ENCODE data around the gene MSANTD3.

DNA sequence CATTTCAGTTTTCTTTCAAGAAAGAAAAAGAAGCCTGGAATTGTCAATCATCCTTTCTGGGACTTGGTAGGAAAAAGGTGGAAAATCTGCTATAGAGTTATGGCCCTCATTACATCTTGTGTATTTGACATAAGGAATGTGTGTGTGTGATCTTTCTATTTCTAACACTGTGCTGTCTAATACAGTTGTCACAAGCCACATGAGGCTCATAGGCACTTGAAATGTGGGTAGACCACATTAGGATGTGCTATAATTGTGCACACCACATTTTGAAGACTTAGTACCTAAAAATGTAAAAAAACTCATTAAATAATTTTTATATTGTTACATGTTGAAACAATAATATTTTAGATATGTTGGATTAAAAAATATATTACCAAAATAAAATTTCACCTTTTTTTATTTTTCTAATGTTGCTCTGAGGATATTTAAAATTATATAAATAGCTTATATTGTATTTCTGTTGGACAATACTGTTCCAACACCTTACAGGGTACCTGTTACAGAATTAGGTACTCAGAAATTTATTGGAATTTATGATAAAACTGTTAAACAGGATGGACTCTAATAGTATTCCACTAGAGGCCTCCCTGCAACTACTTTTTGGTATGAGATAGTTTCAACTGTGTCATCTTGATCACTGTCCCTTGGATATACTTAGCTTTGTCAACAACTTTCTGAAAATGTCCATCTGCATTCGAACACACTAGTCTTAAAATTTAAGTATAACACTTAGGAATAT, 18.4 kb downstream of the MSANTD3 start:
- TF ChIP-seq POLR2A (IDR thresholded peaks at IDR 0.05), result no peak
- TF ChIP-seq, protein P1, sequence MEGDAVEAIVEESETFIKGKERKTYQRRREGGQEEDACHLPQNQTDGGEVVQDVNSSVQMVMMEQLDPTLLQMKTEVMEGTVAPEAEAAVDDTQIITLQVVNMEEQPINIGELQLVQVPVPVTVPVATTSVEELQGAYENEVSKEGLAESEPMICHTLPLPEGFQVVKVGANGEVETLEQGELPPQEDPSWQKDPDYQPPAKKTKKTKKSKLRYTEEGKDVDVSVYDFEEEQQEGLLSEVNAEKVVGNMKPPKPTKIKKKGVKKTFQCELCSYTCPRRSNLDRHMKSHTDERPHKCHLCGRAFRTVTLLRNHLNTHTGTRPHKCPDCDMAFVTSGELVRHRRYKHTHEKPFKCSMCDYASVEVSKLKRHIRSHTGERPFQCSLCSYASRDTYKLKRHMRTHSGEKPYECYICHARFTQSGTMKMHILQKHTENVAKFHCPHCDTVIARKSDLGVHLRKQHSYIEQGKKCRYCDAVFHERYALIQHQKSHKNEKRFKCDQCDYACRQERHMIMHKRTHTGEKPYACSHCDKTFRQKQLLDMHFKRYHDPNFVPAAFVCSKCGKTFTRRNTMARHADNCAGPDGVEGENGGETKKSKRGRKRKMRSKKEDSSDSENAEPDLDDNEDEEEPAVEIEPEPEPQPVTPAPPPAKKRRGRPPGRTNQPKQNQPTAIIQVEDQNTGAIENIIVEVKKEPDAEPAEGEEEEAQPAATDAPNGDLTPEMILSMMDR (IDR thresholded peaks at IDR 0.05), result peak in 1 of 6 experiments; percentile 5
